Smooth muscle cell (in vitro differentiated cells): ENCODE results near the gene HINT3. TPM values are rescaled to one million over a fixed set of nuclear protein-coding genes. Genes with fewer than 3 reads are reported as not detected.
"Not testable (repeated sequence)": the region's sequence is repeated elsewhere in the genome, so short reads cannot be mapped to it uniquely, and the experiment has no call there.

Source experiments
- DNase-seq: peaks from one replicate; lab custom pipeline; 2025; ENCODE audit not compliant: unreplicated experiment; lab: John Stamatoyannopoulos, UW
- H2AFZ ChIP-seq: fragments of 200-600 bp; sonication (generic); 2 replicates; pipeline ENCODE4 v1.6.0; 2016; ENCODE audit warnings: antibody characterized with exemption, low read depth, mild to moderate bottlenecking
- H3F3A ChIP-seq: fragments of 200-600 bp; sonication (generic); 2 replicates; pipeline ENCODE4 v1.6.0; 2017; ENCODE audit warnings: antibody characterized with exemption, low read depth
- H3K27ac ChIP-seq: fragments of 200-600 bp; sonication (generic); 2 replicates; pipeline ENCODE4 v1.5.1; 2016; ENCODE audit warnings: low read depth, mild to moderate bottlenecking
- H3K27me3 ChIP-seq: fragments of 200-600 bp; sonication (generic); 2 replicates; pipeline ENCODE4 v1.6.1; 2016; ENCODE audit warnings: low read depth, mild to moderate bottlenecking
- H3K36me3 ChIP-seq: fragments of 200-600 bp; sonication (generic); 2 replicates; pipeline ENCODE4 v1.5.1; 2016; ENCODE audit warnings: low read depth
- H3K4me1 ChIP-seq: fragments of 200-600 bp; sonication (generic); 2 replicates; pipeline ENCODE4 v1.5.1; 2016; ENCODE audit warnings: low read depth
- H3K4me2 ChIP-seq: fragments of 200-600 bp; sonication (generic); 2 replicates; pipeline ENCODE4 v1.6.0; 2016; ENCODE audit warnings: mild to moderate bottlenecking
- H3K4me3 ChIP-seq: fragments of 200-600 bp; sonication (generic); 2 replicates; pipeline ENCODE4 v1.5.1; 2016; ENCODE audit warnings: mild to moderate bottlenecking
- H3K79me2 ChIP-seq: fragments of 200-600 bp; sonication (generic); 2 replicates; pipeline ENCODE4 v1.6.0; 2016; ENCODE audit warnings: low read depth, mild to moderate bottlenecking
- H3K9ac ChIP-seq: fragments of 200-600 bp; sonication (generic); 2 replicates; pipeline ENCODE4 v1.6.0; 2016; ENCODE audit warnings: low read depth
- H3K9me3 ChIP-seq: fragments of 200-600 bp; sonication (generic); replicated peaks from 2 replicates; pipeline ENCODE4 v1.5.1; 2016; ENCODE audit warnings: low read depth
- H4K20me1 ChIP-seq: fragments of 200-600 bp; sonication (generic); 2 replicates; pipeline ENCODE4 v1.6.0; 2016; ENCODE audit warnings: low read depth
- CTCF ChIP-seq: fragments of 200-600 bp; sonication (generic); IDR thresholded peaks from 2 replicates; pipeline ENCODE4 v1.5.1; 2017; ENCODE audit warnings: borderline replicate concordance, mild to moderate bottlenecking, antibody characterized with exemption; ENCODE audit not compliant: insufficient read depth, poor library complexity, severe bottlenecking
- WGBS: methylation state at CpG from one replicate; pipeline ENCODE4 v1.1.7; 2016; ENCODE audit warnings: low lambda C conversion rate; 5-methylcytosine and 5-hydroxymethylcytosine counted together
- polyA plus RNA-seq: library from polyadenylated mRNA; unstranded; fragments of >200 nt; fragmentation: Nextera tagmentation; extraction: Ambion mirVana; gene quantifications from 2 replicates; pipeline ENCODE4 v1.2.1, GENCODE V29; 2016
- total RNA-seq: library from RNA; depleted of rRNA; stranded (reverse); fragments of >200 nt; gene quantifications from 2 replicates; pipeline ENCODE4 v1.2.3, GENCODE V29; 2014

The HINT3 gene
- total and polyA plus RNA-seq, 2 experiments from 2014 or later, result 6.8 to 13.1 TPM

- no peaks in the 10 kb centered on the region for H3K4me1 ChIP-seq
- H3K4me3 ChIP-seq, result no peak overlapping the region
- H3K27ac ChIP-seq, result no peak overlapping the region
- no peaks in the 10 kb centered on the region for H3F3A ChIP-seq
- peaks cover 49% of the 10 kb centered on the region for H3K36me3 ChIP-seq
- DNase-seq, result no peak
- H3K79me2 ChIP-seq, result no peaks in the 10 kb centered on the region
- no peak overlapping the region for H3K4me2 ChIP-seq
- H3K27me3 ChIP-seq, result no peaks in the 10 kb centered on the region
- no peak overlapping the region for H3K9ac ChIP-seq
- no peak overlapping the region for H2AFZ ChIP-seq
- no peaks in the 10 kb centered on the region for H4K20me1 ChIP-seq
- H3K9me3 ChIP-seq, result no peaks in the 10 kb centered on the region
- no peak for TF ChIP-seq CTCF
These were observed 61.1 kb downstream of the HINT3 start for GRCh38 chr6:126017668-126018067.

- Histone ChIP-seq H3K9me3 (no peaks in the 10 kb centered on the region), H2AFZ (no peak overlapping the region), H3K79me2 (no peaks in the 10 kb centered on the region), H3K9ac (no peak overlapping the region), H4K20me1 (no peaks in the 10 kb centered on the region), H3K36me3 (peaks cover 27% of the 10 kb centered on the region), H3F3A (no peaks in the 10 kb centered on the region), H3K27ac (no peak overlapping the region), H3K4me1 (no peaks in the 10 kb centered on the region), H3K4me2 (no peak overlapping the region), H3K27me3 (no peaks in the 10 kb centered on the region), H3K4me3 (no peak overlapping the region)
- WGBS, result 93% methylated on average over 5 of the region's 5 CpGs
- no peak for TF ChIP-seq CTCF
- DNase-seq, result no peak
These were observed 63.9 kb downstream of the HINT3 start for GRCh38 chr6:126020305-126021050.

GRCh38 chr6:126023474-126023873 lies 66.9 kb downstream of the HINT3 start:
- H3K9ac ChIP-seq, H3K27ac ChIP-seq, H3K4me1 ChIP-seq, H3F3A ChIP-seq, H3K9me3 ChIP-seq, H2AFZ ChIP-seq, H3K79me2 ChIP-seq, H3K27me3 ChIP-seq, H4K20me1 ChIP-seq, DNase-seq, H3K4me2 ChIP-seq, H3K4me3 ChIP-seq: not testable (repeated sequence)
- 79% methylated on average over 3 of the region's 3 CpGs for WGBS
- peaks cover 28% of the 10 kb centered on the region for H3K36me3 ChIP-seq

GRCh38 chr6:126026001-126026400 lies 69.4 kb downstream of the HINT3 start:
- 97% methylated on average over 2 of the region's 2 CpGs for WGBS
- no peaks in the 10 kb centered on the region for H3F3A ChIP-seq
- no peak overlapping the region for H3K27ac ChIP-seq
- H3K4me2 ChIP-seq, result no peak overlapping the region
- no peaks in the 10 kb centered on the region for H4K20me1 ChIP-seq
- no peak overlapping the region for H3K4me3 ChIP-seq
- H3K4me1 ChIP-seq, result no peaks in the 10 kb centered on the region
- no peak overlapping the region for H2AFZ ChIP-seq
- H3K36me3 ChIP-seq, result peaks cover 17% of the 10 kb centered on the region
- no peaks in the 10 kb centered on the region for H3K9me3 ChIP-seq
- DNase-seq, result no peak
- no peak for TF ChIP-seq CTCF
- H3K79me2 ChIP-seq, result no peaks in the 10 kb centered on the region
- H3K9ac ChIP-seq, result no peak overlapping the region
- no peaks in the 10 kb centered on the region for H3K27me3 ChIP-seq
